A204.1 (cell line): ENCODE results near the gene CLDN15.

Experiments used
- FAIRE-seq: peaks from 2 replicates; lab custom pipeline; 2012; peaks lifted over from hg19 to GRCh38; lab: Jason Lieb, UNC

The CLDN15 gene

GRCh38 chr7:101244375-101245146 lies 7.0 kb upstream of the CLDN15 start, which contains the start of gene FIS1:
Gene FIS1 (minus strand): TSS chr7:101245081. CDS start chr7:101245004, 77 bp downstream.
- no peak for FAIRE-seq

GRCh38 chr7:101243646-101244374 lies 6.2 kb upstream of the CLDN15 start:
- no peak for FAIRE-seq

GRCh38 chr7:101241443-101242349 lies 4.1 kb upstream of the CLDN15 start:
- FAIRE-seq = no peak

GRCh38 chr7:101241015-101241363 lies 3.4 kb upstream of the CLDN15 start:
- no peak for FAIRE-seq

GRCh38 chr7:101240226-101241014 lies 2.8 kb upstream of the CLDN15 start:
- no peak for FAIRE-seq

DNA sequence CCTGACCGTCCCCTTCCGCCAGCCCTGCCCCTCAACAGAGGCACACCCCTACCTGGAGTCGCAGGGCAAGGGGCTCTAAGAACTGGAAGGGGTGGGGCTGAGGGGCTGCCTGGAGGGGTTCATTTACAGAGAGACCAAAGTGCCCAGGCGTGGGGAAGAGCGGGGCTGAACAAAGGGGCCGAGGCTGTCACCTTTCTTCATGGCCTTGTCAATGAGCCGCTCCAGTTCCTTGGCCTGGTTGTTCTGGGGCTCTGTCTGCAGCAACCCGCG lies 2.3 kb upstream of the CLDN15 start:
- FAIRE-seq = no peak

DNA sequence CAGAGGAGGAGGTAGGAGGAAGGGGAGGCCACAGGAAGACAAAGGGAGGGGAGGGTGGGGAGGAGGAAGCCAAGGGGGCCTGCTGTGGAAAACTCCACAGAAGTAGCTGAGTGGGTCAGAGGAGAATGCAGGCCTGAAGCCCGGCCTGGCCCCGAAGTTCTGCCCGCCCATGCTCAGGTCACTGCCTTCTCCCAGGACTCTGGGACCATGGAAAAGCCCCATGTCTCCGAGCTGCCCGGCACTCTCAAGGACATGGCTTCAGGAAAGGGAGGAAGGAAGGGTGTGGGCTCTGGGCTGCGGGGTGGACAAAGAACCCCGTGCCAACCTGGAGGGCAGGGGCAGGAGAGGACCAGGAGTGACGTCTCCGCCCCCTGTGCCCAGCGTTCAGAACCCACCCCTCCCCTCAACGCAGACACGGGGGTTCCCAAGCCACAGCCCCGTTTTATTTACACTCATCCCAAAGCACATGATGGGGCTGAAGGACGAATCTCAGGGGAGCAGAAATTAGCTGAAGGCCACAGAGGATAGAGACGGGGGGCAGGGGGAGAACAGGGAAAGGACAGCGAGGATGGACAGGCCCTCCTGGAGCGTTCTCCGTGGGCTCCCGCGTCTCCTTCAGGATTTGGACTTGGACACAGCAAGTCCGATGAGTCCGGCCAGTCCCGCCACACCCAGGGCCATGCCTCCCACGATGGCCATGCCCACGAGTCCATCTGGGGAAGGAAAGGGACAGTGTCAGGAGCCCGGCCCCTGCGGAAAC lies 1.8 kb upstream of the CLDN15 start:
- FAIRE-seq = no peak

- FAIRE-seq = no peak
These were observed 902 bp upstream of the CLDN15 start for GRCh38 chr7:101238226-101239182.

- no peak for FAIRE-seq
These were observed 1.2 kb downstream of the CLDN15 start for GRCh38 chr7:101236292-101236835.

- no peak for FAIRE-seq
These were observed 2.1 kb downstream of the CLDN15 start for GRCh38 chr7:101235522-101235921.

DNA sequence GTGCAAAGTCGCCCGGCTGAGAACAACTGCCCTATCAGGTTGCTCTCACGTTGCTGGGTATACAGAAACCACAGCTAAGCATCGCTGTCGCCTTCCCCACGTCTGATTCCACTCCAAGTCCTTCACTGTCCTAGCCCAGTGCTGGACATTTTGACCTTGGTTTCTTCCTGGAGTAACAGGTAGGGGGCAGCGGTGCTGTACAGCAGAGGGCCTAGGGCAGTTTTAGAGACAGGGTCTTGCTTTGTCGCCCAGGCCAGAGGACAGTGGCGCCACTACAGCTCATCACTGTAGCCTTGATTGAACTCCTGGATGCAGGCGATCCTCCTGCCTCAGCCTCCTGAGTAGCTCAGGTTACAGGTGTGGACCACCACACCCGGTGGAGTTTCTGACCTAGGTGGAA lies 2.6 kb downstream of the CLDN15 start:
- no peak for FAIRE-seq

- FAIRE-seq = no peak
These were observed 3.0 kb downstream of the CLDN15 start for GRCh38 chr7:101234636-101235035.

GRCh38 chr7:101233907-101234547 lies 3.6 kb downstream of the CLDN15 start:
- no peak for FAIRE-seq

GRCh38 chr7:101232141-101232850 lies 5.3 kb downstream of the CLDN15 start:
- no peak for FAIRE-seq

DNA sequence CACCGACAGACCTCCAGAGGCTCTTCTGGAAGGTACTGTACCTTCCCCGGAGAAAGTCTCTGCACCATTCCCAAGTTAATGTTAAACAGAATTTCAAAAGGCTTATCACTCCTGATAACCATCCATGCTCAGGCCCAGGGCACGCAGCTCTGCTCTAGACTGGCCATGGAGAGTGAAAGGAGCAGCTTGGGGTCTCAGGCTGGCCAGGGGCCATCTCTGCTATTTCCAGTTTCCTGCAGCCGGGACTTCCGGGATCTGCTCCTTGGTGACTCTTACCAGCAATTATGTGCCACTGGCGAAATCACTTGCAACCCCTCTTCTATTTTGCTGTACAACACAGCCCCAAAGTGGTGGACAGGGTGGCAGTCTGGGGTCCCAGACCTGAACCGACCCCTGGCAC lies 6.0 kb downstream of the CLDN15 start:
- FAIRE-seq = no peak

GRCh38 chr7:101226721-101227120 lies 10.9 kb downstream of the CLDN15 start:
- FAIRE-seq = no peak

DNA sequence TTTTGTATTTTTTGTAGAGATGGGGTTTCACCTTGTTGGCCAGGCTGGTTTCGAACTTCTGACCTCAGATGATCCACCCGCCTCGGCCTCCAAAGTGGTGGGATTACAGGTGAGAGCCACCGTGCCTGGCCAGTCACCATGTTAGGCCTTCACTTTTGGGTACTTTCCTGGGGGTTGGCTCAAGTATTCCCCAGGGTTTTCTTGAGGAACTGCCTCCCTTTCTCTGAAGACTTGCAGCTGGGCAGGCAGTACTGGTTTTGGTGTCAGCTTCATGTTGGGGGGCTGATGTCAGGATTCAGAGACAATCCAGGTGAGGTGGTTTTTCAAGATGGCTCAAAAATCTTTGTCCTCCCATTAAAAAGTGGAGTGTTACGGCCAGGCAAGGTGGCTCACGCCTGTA lies 12.0 kb downstream of the CLDN15 start:
- FAIRE-seq = no peak

GRCh38 chr7:101223528-101223927 lies 14.1 kb downstream of the CLDN15 start:
- FAIRE-seq = no peak
